GM12892 (cell line): ENCODE data around the gene HES6.

Experiments used
- POLR2A ChIP-seq: IDR thresholded peaks from 2 replicates; pipeline ENCODE4 v1.6.1; 2011; ENCODE audit warnings: low read depth, low read length, control low read depth
- POLR2AphosphoS5 ChIP-seq: IDR thresholded peaks from 2 replicates; pipeline ENCODE4 v1.6.1; 2011; ENCODE audit warnings: low read depth, low read length, control low read depth

DNA sequence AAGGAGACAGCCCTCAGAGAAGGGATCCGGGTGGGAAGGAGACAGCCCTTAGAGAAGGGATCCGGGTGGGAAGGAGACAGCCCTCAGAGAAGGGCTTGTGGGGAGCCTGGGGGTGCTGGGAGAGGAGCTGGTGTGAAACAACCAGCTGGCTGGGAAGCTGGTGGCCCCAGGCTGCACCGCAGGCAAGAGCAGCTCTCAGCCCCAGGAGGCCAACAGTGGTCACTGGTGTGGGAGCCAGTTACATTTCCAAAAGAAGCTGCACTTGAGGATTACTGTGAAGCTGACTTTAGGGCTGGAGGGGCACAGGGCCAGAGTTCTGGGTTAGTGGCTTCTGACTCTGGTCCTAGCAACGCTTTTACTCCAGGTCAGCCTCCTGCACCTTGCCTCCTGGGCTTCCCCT lies 3.3 kb downstream of the HES6 start:
- TF ChIP-seq POLR2AphosphoS5 = no peak
- no peak for TF ChIP-seq POLR2A
